Smooth muscle cell (in vitro differentiated cells): ENCODE data around the gene LILRB5. TPM values are rescaled to one million over a fixed set of nuclear protein-coding genes. Genes with fewer than 3 reads are reported as not detected.

Source experiments
- DNase-seq: peaks from one replicate; lab custom pipeline; 2025; ENCODE audit not compliant: unreplicated experiment; lab: John Stamatoyannopoulos, UW
- H2AFZ ChIP-seq: fragments of 200-600 bp; sonication (generic); 2 replicates; pipeline ENCODE4 v1.6.0; 2016; ENCODE audit warnings: antibody characterized with exemption, low read depth, mild to moderate bottlenecking
- H3F3A ChIP-seq: fragments of 200-600 bp; sonication (generic); 2 replicates; pipeline ENCODE4 v1.6.0; 2017; ENCODE audit warnings: antibody characterized with exemption, low read depth
- H3K27ac ChIP-seq: fragments of 200-600 bp; sonication (generic); 2 replicates; pipeline ENCODE4 v1.5.1; 2016; ENCODE audit warnings: low read depth, mild to moderate bottlenecking
- H3K27me3 ChIP-seq: fragments of 200-600 bp; sonication (generic); 2 replicates; pipeline ENCODE4 v1.6.1; 2016; ENCODE audit warnings: low read depth, mild to moderate bottlenecking
- H3K36me3 ChIP-seq: fragments of 200-600 bp; sonication (generic); 2 replicates; pipeline ENCODE4 v1.5.1; 2016; ENCODE audit warnings: low read depth
- H3K4me1 ChIP-seq: fragments of 200-600 bp; sonication (generic); 2 replicates; pipeline ENCODE4 v1.5.1; 2016; ENCODE audit warnings: low read depth
- H3K4me2 ChIP-seq: fragments of 200-600 bp; sonication (generic); 2 replicates; pipeline ENCODE4 v1.6.0; 2016; ENCODE audit warnings: mild to moderate bottlenecking
- H3K4me3 ChIP-seq: fragments of 200-600 bp; sonication (generic); 2 replicates; pipeline ENCODE4 v1.5.1; 2016; ENCODE audit warnings: mild to moderate bottlenecking
- H3K79me2 ChIP-seq: fragments of 200-600 bp; sonication (generic); 2 replicates; pipeline ENCODE4 v1.6.0; 2016; ENCODE audit warnings: low read depth, mild to moderate bottlenecking
- H3K9ac ChIP-seq: fragments of 200-600 bp; sonication (generic); 2 replicates; pipeline ENCODE4 v1.6.0; 2016; ENCODE audit warnings: low read depth
- H3K9me3 ChIP-seq: fragments of 200-600 bp; sonication (generic); replicated peaks from 2 replicates; pipeline ENCODE4 v1.5.1; 2016; ENCODE audit warnings: low read depth
- H4K20me1 ChIP-seq: fragments of 200-600 bp; sonication (generic); 2 replicates; pipeline ENCODE4 v1.6.0; 2016; ENCODE audit warnings: low read depth
- CTCF ChIP-seq: fragments of 200-600 bp; sonication (generic); IDR thresholded peaks from 2 replicates; pipeline ENCODE4 v1.5.1; 2017; ENCODE audit warnings: borderline replicate concordance, mild to moderate bottlenecking, antibody characterized with exemption; ENCODE audit not compliant: insufficient read depth, poor library complexity, severe bottlenecking
- WGBS: methylation state at CpG from one replicate; pipeline ENCODE4 v1.1.7; 2016; ENCODE audit warnings: low lambda C conversion rate; 5-methylcytosine and 5-hydroxymethylcytosine counted together
- polyA plus RNA-seq: library from polyadenylated mRNA; unstranded; fragments of >200 nt; fragmentation: Nextera tagmentation; extraction: Ambion mirVana; gene quantifications from 2 replicates; pipeline ENCODE4 v1.2.1, GENCODE V29; 2016
- total RNA-seq: library from RNA; depleted of rRNA; stranded (reverse); fragments of >200 nt; gene quantifications from 2 replicates; pipeline ENCODE4 v1.2.3, GENCODE V29; 2014

The LILRB5 gene
- total and polyA plus RNA-seq, 2 experiments from 2014 or later: not detected

GRCh38 chr19:54211235-54211634 lies 45.8 kb downstream of the LILRB5 start:
- DNase-seq: no peak
- 86% methylated on average over 12 of the region's 12 CpGs for WGBS
- Histone ChIP-seq H3K4me1 (peaks cover 6% of the 10 kb centered on the region), H3K9ac (no peak overlapping the region), H2AFZ (no peak overlapping the region), H3K4me2 (no peak overlapping the region), H3K79me2 (peaks cover 10% of the 10 kb centered on the region), H3K4me3 (no peak overlapping the region), H3F3A (peaks cover 44% of the 10 kb centered on the region), H4K20me1 (peaks cover 85% of the 10 kb centered on the region), H3K27me3 (no peaks in the 10 kb centered on the region), H3K36me3 (no peaks in the 10 kb centered on the region), H3K27ac (peak overlapping the region; percentile 20), H3K9me3 (no peaks in the 10 kb centered on the region)
- TF ChIP-seq CTCF: no peak

DNA sequence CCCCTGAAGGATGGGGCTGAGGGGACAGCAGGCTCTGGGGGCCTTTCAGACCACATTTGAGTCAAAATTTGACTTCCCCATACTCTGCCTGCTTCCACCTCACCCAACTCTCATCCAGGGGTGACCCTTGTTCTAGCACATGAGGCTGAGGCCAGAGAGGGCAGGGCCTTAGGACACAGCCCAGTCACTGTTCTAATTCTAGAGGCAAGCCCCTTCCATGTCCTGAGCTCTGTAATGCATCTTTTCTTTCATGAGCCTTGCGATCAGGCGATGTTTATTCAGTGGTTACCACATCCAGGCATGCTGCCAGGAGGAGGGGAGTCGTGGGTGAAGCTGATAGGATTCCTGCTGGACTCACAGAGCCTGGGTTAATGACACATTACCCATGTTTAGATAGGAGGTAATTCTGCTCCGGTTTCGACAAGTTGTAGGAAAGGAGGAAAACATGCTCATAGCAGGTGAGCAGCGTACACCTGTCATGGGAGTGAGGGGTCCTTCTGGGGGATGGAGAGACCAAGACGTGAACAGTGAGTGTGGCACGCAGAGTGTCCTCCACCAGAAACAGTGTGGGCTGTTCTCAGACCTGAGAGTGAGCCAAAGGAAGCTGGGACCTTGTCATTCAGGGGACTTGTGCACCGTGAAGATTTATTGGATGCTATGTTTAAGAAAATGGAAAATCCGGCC lies 47.1 kb downstream of the LILRB5 start:
- Histone ChIP-seq H3K9ac (peak overlapping the region; percentile 13), H3K4me3 (no peak overlapping the region)

DNA sequence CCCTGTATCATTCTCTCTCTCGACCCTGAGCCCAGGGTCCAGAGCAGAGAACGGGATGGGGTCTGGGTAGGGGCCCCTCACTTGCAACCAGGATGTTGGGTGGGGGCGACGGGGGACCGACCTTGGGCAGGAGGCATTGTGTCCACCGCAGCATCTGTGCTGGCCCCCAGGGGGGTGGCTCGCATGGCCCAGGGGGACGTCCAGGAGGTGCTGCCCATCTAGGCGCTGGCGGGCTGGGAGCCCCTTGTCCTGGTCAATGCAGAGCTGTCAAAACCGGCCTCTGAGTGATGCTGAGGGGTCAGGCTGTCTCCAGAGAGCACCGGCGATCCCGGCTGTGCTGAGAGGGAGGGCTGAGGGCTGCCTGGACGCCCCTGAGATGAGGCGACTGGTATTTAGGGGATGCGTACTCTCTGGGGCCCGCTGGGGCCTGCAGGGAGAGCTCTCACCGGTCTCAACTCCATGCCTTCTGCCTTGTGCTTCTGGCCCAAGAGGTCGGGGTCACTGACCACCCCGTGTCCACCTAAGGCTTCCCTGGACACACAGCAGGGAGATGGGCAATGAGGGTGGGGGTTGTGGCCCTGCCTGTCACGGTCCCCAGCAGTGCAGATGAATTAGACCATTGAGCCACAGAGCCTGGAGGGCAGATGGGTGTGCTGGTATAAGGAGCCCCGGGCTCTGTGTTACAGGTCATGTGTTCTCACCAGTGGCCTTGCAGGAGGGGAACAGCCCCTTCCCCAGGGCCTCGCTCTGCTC lies 47.8 kb downstream of the LILRB5 start:
- Histone ChIP-seq H2AFZ (no peak overlapping the region), H3K4me2 (peak overlapping the region; percentile 49), H3K27ac (peak overlapping the region; percentile 70), H3K36me3 (no peaks in the 10 kb centered on the region), H3K4me3 (no peak overlapping the region), H3K4me1 (peaks cover 6% of the 10 kb centered on the region), H3K79me2 (peaks cover 30% of the 10 kb centered on the region), H3K27me3 (no peaks in the 10 kb centered on the region), H3F3A (peaks cover 63% of the 10 kb centered on the region), H4K20me1 (peaks cover 94% of the 10 kb centered on the region), H3K9me3 (no peaks in the 10 kb centered on the region), H3K9ac (peak overlapping the region; percentile 13)
- WGBS: 76% methylated on average over 22 of the region's 24 CpGs
- DNase-seq: no peak
- no peak for TF ChIP-seq CTCF

More for the DNA sequence above, 47.1 kb downstream of the LILRB5 start:
- peaks cover 56% of the 10 kb centered on the region for H3F3A ChIP-seq
- H3K4me1 ChIP-seq: peaks cover 6% of the 10 kb centered on the region
- H3K27ac ChIP-seq: peak overlapping the region; percentile 70
- no peak overlapping the region for H2AFZ ChIP-seq
- DNase-seq: peak; percentile 48
- H3K36me3 ChIP-seq: no peaks in the 10 kb centered on the region
- no peaks in the 10 kb centered on the region for H3K9me3 ChIP-seq
- WGBS: 54% methylated on average over 10 of the region's 10 CpGs
- H4K20me1 ChIP-seq: peaks cover 90% of the 10 kb centered on the region
- TF ChIP-seq CTCF: no peak
- no peaks in the 10 kb centered on the region for H3K27me3 ChIP-seq
- peak overlapping the region; percentile 49 for H3K4me2 ChIP-seq
- H3K79me2 ChIP-seq: peaks cover 23% of the 10 kb centered on the region

- Histone ChIP-seq H3K4me3 (no peak overlapping the region), H3K27ac (no peak overlapping the region), H3K36me3 (no peaks in the 10 kb centered on the region), H3K79me2 (peaks cover 35% of the 10 kb centered on the region), H3K9ac (no peak overlapping the region), H3F3A (peaks cover 66% of the 10 kb centered on the region), H3K4me1 (peaks cover 6% of the 10 kb centered on the region), H2AFZ (no peak overlapping the region), H4K20me1 (peaks cover 99% of the 10 kb centered on the region), H3K4me2 (no peak overlapping the region), H3K27me3 (no peaks in the 10 kb centered on the region), H3K9me3 (no peaks in the 10 kb centered on the region)
- no peak for DNase-seq
- no peak for TF ChIP-seq CTCF
- 84% methylated on average over 8 of the region's 8 CpGs for WGBS
Observed at GRCh38 chr19:54208784-54209057, 48.4 kb downstream of the LILRB5 start.
